Brain pericyte (primary cell): ENCODE measurements around the gene STK17A.
"Not testable (repeated sequence)": the region's sequence is repeated elsewhere in the genome, so short reads cannot be mapped to it uniquely, and the experiment has no call there.

ENCODE experiments used
- DNase-seq: peaks from one replicate; pipeline ENCODE4 v3.0.0-alpha.2; 2012; ENCODE audit warnings: low read depth, low spot score

Gene STK17A

DNA sequence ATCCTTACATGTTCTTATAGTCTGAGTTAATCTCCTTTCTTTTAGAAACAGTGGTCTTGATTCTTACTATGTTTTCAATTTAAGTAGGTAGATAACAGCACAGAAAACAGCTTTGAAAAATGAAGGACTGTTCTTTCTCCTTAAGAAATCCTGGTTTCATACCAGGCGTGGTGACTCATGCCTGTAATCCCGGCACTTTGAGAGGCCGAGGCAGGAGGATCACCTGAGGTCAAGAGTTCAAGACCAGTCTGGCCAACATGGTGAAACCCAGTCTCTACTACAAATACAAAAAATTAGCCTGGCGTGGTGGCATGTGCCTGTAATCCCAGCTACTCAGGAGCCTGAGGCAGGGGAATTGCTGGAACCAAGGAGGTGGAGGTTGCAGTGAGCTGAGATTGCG, 13.5 kb downstream of the STK17A start:
- DNase-seq = not testable (repeated sequence)

DNA sequence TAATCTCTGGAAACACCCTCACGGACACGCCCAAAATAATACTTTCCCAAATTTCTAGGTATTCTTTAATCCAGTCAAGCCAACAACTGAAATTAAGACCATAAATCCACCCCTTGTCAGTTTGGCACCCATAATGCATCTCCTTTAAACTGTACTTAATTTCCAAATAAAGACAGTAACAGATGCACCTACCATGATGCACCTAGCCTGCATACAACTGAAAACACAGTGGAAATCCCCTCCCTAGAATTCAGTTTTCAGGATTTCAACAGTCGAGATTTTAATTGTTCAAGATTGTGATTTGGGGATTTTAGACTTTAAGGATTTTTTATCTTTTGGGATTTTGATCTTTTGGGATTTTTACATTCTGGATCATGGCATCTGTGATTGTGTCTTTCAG, 17.1 kb downstream of the STK17A start:
- no peak for DNase-seq

DNA sequence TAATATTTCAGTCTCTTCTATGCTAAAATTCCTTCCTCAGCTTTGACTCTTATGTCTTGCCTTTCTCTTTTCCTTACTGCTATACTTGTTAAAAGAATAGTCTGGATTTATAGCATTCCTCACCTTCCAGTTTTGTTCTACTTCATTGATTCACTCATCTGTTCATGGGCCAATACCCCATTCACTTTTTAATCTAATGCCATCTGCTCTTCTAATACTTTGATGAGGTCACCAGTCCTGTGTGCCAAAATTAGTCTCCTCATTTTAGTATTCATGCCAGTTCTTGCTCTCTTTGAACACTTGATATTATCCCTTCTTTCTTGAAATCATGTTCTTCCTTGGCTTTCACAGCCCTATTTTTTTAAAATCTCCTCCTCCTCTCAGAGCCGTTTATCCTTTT, 19.3 kb downstream of the STK17A start:
- no peak for DNase-seq

DNA sequence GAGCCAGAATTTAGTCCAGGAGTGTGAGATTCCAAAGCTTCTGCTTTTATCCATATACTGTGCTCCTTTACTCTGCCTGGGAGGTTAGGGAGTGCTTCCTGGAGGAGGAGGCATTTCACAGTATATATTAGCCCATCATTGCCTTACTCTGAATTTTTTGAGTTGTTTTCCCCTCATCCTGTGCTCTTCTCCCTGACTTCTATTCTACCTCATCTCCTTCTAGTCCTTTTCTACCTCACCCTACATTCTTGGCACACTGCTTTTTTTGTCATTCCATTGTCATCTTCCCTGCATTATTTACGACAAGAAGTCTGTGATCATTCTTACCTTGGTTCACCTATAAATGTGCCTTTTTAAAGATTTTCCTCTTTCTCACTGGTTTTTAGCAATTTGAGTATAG, 21.3 kb downstream of the STK17A start:
- DNase-seq = no peak

DNA sequence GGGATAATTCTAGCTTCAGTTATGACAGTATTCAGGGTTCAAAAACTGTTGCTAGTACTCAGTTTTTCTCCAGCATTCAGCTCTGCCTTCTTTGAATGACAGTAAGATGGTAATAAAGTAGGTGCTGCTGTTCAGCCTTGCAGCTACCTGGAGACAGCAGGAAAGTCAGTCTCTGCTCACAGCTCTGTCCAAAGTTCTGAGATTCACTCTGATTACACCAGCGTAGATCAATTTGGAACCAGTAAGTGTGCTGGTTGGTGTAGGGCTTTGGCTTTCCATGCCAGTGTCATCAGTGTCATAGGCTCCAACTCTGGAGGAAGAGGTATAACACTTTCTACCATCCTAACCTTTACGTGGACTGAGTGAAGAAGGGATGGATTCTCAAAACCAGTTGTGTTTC, 26.2 kb downstream of the STK17A start:
- no peak for DNase-seq

DNA sequence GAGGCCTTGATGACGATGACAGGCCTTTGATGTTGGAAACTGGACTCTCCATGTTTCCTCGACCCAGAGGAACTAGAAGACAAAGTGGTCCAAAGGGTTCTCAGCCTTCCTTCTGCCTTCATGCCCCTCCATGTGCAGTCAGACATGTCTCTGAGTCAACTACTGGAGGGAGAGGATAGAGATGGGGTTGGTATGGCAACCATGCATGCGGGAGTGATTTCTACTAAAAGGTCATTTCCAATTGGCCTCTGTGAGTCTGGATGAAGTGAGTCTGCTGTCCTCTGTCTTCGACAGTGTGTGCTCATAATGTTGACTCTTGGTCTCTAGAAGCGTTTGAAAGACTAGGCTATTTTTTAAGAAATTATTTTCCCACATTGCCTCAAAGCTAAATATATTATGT, 29.2 kb downstream of the STK17A start:
- no peak for DNase-seq

DNA sequence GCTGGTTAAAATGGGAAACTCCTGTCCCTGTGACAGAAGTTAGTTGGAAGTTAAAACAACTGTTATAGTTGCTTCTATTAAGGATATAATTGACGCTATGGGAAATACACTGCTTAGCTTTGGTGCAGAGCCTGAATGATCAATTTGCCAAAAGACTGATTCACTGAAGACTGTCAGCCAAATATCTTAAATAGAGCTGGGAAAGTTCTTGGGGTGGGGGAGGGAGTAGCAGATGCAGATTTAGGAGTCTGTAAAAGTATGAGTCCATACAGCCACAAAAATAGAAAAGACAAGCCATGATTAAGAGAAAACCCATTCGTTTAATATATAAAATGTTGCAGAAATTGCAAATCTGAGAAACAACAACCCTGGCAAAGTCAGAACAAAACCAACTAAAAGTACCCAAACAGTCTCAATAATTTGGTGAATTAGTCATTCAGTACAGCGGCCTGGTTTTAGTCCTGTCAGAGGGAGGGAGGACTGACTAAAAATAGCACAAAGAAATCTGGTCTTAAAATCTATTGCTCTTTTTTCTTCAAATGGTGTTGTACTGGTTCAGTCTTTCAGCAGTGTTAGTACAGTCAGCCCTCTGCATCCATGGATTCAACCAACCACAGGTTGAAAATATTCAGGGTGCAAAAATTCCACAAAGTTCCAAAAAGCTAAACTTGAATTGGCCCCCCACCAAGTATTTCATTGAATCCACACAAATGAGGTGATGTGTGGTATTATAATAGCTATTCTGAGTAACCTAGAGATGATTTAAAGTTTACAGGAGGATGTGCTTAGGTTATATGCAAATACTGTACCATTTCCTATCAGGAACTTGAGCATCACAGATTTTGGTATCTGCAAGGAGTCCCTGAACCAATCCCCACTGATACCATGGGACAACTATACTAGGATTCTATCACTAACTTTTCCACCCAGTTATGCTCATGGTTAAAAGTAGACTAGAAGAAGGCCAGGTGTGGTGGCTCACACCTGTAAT, 30.0 kb downstream of the STK17A start:
- no peak for DNase-seq

DNA sequence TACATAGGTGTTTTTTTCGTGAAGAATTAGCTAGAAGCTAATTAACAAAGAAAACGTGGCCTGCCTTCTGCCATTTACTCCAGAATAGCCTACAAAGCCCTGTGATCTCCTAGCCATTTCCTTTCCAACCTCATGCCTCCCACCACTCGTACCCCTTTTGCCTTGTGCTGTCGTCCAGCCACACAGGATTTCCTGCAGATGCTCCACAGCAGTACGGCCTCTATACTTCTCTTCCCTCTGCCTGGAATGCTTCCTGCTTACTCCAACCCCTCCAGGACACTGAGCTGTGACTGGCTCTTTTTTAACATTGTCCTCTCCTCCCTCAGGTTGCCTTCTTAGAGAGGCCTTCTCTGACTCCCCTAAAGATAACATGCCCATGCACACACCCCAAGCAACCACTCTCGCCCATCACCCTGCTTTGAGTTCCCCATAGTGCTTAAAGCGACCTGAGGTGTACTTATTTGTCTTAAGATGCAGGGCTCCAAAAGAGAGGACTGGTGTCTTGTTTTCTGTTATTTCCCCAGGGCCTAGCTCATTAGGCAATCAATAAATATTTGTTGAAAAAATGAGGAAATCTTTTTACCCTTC, 32.7 kb downstream of the STK17A start:
- DNase-seq = no peak

DNA sequence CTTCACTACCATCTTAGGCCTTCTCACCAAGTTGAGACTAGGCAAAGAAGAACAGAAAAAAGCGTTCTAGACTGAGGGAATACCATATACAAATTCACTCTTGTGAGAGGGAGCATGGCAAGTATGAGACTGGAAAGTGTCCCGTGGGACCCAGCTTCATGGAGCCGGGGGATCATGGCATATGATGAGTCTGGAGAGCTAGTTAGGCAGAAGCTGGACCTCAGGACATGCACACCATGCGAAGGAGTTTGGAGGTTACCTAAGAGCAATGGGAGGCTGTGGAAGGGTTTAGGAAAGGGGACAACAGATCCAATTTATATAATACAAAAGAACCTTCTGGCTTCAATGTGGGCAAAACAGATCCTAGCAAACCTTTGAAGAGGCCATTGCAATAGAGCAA, 34.1 kb downstream of the STK17A start:
- DNase-seq = no peak

DNA sequence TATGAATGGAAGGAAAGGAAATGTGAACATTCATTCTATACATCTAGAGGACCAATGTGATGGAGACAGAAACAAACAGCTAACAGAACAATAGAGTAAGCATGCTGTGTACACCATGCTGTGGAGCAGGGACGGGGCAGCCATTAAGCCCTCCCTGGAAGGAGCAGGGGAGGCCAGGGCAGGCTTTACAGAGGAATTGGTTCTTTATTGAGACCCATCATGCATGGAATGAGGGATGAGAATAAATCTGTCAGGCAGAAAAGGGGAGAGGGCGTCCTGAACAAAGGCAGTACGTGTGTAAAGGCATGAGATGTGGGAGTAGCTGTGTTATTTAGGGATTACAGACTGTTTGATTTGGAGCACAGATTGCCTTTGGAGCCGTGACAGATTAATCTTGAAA, 35.2 kb downstream of the STK17A start:
- DNase-seq = no peak

DNA sequence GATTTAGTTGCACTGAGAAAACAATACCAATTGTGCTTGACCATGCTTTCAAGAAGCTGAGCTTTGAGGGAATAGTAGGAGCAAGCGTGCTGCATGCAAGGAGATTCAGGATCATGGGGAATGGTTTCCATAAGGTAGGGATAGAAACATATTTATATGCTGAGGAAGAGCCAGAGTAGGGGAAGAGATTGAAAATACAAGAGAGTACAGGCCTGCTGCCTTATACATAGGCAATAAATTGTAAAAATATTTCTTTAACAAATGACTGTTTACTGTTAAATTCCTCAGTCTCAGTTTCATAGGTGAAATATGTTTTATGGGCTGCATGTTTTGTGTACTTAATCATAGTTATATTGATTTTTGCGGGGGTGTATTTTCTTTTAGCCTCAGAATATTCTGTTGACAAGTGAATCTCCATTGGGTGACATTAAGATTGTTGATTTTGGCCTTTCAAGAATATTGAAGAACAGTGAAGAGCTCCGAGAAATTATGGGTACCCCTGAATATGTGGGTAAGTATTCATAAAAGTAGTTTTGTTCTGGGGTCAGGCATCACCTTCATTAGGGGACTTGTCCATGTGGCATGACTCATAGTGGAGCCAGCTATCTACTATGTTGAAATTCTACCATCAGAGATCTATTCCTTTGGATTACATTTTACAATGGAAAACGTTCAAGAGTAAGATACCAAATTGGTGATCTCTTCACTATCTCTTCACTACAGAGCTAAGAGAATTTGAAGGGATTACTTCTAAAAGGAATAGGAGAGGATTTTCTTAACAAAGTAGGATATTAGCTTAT, 36.5 kb downstream of the STK17A start:
- DNase-seq = no peak

DNA sequence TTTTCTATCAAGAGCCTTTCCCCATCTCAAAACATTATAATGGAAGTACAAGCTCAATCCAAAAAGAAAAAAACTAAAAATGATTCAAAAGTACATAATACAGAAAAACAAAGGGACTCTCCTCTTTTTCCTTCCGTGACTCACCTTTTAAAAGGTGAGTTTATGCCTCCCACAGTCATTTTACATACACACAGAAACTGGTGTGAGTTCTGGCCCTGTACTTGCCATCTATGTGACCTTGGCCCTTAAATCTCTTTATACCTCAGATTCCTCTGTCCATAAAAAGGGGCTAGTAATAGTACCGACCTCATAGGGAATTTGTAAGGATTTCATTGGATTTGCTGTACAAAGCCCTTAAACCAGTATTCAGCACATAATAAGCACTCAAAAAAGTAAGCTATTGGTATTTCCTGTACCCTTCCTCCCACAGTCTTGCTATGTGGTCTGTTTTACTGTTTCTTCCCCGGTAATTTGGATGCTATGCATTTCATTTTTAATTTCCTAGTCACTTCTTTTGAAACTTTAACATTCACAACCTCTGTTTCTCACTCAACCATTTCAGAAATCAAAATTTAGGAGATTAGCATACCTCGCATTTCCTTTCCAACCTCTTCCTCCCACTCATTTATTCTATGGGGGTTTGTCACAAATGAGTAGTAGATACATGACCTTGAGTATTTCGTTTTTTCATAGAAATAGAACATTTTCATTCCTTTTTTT, 39.0 kb downstream of the STK17A start:
- no peak for DNase-seq

DNA sequence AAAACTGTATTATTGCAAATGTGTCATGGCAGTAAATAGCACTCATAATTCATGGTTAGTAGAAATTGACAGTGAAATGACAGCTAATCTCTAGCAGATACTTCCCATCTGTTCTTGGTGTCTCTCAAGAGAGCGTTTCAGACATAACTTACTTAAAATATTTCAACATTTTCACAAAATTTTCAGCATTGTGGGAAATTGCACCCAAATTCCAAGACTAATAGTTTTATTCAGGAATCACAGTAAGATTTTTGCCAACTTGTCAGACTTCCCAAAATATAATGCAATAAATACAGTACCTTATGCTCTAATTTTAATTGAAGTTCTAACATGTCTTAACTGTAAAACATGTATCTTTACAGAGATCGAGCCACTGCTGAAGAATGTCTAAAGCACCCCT, 41.2 kb downstream of the STK17A start:
- no peak for DNase-seq

DNA sequence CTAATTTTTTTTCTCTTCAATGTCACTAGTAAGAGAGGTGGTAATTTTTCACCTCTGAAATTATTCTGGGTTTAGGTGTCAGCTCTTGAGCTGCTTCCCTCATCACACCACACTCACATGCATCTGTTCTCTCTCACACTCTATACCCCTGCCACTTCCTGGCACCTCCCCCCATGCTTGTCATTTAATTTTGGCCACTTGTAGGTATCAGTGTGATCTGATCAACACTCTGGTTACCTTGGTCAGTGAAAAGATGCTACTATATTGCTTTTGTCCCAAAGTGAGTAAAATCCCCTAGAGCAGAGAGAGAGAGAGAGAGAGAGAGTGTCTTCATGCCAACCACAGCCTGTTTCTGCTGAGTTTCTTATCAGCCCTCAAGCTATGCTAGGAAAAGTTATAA, 42.5 kb downstream of the STK17A start:
- no peak for DNase-seq

DNA sequence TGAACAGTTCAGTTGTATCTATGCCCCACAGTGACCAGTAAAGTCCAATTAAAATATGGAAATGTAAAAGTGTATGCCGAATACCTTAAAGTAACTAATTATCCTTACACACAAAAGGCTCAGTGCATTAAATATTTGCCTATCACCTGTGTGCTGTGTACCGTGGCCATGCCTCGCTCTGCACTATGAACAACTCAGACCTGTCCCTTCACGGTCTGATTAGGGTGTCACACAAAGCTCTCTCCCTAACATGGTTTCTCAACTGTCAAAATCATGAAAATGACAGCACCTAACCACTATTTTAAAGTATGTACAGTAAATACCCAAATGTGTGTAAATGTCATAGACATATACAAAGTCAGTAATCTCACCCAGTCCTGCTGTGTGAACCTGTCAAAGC, 43.1 kb downstream of the STK17A start:
- no peak for DNase-seq

DNA sequence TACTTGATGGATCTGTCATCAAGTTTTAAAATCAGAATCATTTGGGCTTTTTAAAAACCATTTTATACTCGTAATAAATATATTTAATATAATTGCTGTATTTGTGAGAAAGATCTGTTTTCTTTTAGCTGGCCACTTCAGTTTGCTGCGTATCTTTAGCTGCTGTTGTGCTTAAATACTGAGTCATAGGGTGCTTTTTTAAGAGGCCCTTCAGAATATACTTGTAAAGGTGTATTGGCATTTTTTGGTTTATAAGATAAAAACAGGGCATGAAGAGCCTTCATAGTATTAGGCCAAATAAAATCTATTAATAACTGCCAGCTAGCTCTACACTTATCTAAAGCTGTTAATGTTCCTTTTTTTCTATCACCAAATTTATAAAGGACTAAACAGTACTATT, 43.8 kb downstream of the STK17A start:
- DNase-seq = no peak

DNA sequence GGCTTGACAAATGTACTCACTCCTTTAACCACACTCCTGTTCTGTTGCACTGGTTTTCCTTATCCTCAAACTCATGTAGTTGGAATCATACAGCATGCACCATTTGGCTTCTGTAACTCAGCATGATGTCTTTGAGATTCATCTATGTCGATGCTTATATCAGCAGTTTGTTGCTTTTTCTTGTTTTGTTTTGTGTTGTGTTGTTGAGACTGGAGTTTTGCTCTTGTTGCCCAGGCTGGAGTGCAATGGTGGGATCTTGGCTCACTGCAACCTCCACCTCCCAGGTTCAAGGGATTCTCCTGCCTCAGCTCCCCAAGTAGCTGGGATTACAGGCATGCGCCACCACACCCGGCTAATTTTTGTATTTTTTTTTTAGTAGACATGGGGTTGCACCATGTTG, 44.9 kb downstream of the STK17A start:
- DNase-seq = not testable (repeated sequence)

DNA sequence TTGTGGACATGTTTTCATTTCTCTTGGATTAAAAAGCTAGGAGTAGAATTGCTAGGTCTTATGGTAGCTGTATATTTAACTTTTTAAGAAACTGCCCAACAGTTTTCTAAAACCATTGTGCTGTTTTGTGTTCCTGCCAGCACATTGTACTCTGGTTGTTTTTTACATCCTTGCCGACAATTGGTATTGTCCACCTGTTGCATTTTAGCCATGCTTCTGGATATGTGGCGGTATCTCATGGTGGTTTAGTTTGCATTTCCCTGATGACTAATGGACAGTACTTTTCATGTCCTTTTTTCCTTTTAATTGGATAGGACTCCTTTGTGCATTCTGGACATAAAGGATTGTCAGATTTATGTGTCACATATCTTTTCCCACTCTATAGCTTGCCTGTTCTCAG, 45.5 kb downstream of the STK17A start:
- DNase-seq = no peak

DNA sequence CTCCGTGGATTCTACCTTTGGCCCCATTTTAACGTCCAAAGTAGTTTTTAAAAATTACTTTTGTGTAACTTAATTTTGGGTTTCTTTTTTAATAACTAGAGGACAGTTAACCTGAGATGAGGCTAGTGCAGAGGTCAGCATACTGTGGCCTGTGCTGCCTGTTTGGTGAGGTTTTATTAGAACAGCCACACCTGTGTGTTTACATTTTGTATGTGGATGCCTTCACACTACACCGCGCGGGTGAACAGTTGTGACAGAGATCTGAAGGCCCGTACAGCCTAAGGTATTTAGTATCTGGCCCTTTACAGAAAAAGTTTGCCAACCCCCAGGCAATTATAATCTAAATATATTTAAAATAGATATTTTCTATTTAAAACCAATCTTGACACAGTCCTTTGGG, 46.9 kb downstream of the STK17A start:
- no peak for DNase-seq

DNA sequence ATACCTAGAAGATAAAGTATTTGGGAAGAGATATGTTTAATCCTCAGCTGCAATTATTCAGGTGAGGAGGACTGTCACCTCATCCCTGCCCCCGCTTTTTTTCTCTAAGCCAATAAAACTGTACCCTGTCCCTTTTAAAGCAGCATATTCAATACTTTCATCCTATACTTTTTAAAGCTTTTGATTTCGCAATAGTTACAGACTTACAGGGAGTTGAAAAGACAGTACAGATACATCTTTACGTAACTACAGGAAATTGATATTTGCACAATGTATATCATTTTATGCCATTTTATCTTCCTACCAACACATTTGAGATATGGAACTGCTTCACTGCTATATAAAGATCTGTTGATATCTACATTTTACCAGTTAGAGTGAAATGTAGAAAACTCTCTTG, 47.6 kb downstream of the STK17A start:
- DNase-seq = no peak

DNA sequence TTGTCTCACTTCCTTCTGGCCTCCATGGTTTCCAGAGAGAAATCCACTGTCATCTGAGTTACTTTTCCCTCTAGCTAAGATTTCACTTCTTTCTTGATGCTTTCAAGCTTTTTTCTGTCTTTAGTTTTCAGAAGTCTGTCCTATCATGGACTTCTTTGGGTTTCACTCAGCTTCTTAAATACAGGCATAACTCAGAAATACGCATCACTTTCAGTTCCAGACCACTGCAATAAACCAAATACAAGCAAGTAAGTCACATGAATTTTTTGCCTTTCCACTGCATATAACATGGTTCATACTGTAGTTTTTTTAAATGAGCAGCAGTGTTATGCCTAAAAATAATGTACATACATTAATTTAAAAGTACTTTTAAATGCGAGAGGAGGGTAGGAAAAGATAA, 48.7 kb downstream of the STK17A start:
- no peak for DNase-seq

DNA sequence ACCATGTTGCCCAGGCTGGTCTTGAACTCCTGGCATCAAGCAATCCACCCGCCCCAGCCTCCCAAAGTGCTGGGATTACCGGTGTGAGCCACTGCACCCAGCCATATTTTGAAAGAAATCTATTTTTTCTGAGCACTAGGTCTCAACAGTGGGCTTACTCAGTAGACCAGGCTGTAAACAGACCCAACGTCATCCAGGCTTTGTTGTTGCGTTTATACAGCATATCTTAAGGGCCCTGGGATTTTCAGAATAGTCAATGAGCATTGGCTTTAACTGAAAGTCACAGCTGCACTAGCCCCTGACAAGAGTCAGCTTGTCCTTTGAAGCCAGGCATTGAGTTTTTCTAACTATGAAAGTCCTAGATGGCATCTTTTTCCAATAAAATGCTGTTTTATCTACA, 49.8 kb downstream of the STK17A start:
- DNase-seq = no peak
